Breast epithelium (tissue), 4 donors: ENCODE measurements around the gene PSTPIP2. TPM values are rescaled to one million over a fixed set of nuclear protein-coding genes. Genes with fewer than 3 reads are reported as not detected.

Experiments
- DNase-seq, 2 donors: peaks; one replicate each; pipeline ENCODE4 v3.0.0-alpha.2; 2019; ENCODE audit warnings: low spot score in 2 of 2
- H3K27ac ChIP-seq, 2 donors: fragments of 200-600 bp; sonication (generic) in 1 of 2; one replicate each; pipeline ENCODE4 v1.5.1; 2016 to 2019; ENCODE audit warnings: mild to moderate bottlenecking in 1 of 2
- H3K27me3 ChIP-seq, 2 donors: fragments of 200-600 bp; sonication (generic) in 1 of 2; one replicate each; pipeline versions ENCODE4 v1.5.1 to v1.6.0; 2017 to 2019; ENCODE audit warnings: control low read depth in 1 of 2, mild to moderate bottlenecking in 1 of 2
- H3K36me3 ChIP-seq: fragments of 200-600 bp; one replicate; pipeline ENCODE4 v1.5.1; 2019
- H3K4me1 ChIP-seq, 2 donors: fragments of 200-600 bp; sonication (generic); one replicate each; pipeline ENCODE4 v1.5.1; 2016 to 2019; ENCODE audit warnings: control low read depth in 1 of 2
- H3K4me3 ChIP-seq, 3 donors: fragments of 200-600 bp; sonication (generic); 1 replicate in 2 of 3; 2 replicates in 1 of 3; pipeline ENCODE4 v1.5.1; 2016 to 2019; ENCODE audit warnings: mild to moderate bottlenecking in 3 of 3, moderate library complexity in 2 of 3
- H3K9me3 ChIP-seq, 2 donors: fragments of 200-600 bp; sonication (generic) in 1 of 2; one replicate each; pipeline ENCODE4 v1.5.1; 2016 to 2019; ENCODE audit warnings: control low read depth in 1 of 2
- POLR2A ChIP-seq: fragments of 450-650 bp; IDR thresholded peaks from one replicate; pipeline ENCODE4 v1.6.1; 2016; ENCODE audit warnings: antibody characterized with exemption, mild to moderate bottlenecking, moderate library complexity
- POLR2AphosphoS5 ChIP-seq, 3 donors: sonication (generic); formaldehyde crosslinking; IDR thresholded peaks; one replicate each; pipeline ENCODE4 v1.6.1; 2017; ENCODE audit warnings: antibody characterized with exemption in 3 of 3
- intact Hi-C: fragments of 100-400 bp; cut with DNase I; formaldehyde crosslinking; loops from one replicate; pipeline ENCODE4 v1.15.1; 2023; ENCODE audit warnings: low total_unique reads
- total RNA-seq, 3 donors: library from RNA; depleted of rRNA; stranded (reverse); fragments of >200 nt; gene quantifications; one replicate each; pipeline ENCODE4 v1.1.0, GENCODE V29; 2016
- TF ChIP-seq, protein P1 (sequence below), 3 donors: fragments of 450-650 bp; IDR thresholded peaks; one replicate each; pipeline ENCODE4 v1.5.1; 2016 to 2017; ENCODE audit warnings: antibody characterized with exemption in 3 of 3, mild to moderate bottlenecking in 3 of 3, moderate library complexity in 3 of 3

The PSTPIP2 gene
- total RNA-seq, 3 donors from 2014 or later: 6.4 to 22.2 (median 14.7) TPM

DNA sequence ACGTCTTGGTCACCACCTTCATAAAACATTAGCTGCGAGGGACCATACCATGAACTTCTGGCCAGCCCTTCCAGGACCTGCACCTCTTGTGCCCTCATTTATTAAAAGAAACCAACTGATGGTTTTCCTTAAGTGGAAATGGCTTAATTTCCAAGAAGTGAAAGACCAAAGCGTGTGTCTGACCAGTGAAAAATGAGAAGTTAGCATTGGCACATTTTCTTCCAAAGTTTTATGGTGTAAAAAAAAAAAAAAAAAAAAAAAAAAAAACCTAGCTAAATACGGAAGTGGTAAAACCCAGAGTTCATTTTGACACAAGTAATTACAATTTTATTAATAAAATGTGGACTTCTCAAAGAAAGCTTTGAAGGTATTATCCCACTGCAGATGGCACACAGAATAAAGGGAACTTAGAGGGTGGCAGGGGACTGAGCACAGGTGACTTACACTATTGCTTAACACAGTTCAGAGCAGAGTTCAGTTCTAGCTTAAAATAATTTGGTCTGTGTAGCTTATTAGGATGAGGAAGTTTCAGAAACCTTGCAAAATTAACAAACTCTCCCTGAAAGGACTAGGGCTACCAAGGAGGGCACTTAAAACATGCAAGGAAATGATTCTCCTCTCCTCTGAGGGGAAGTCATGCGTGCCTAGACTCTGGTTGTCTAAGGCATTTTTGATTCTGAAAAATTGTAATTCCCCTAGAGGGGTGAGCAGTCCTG, 62.8 kb downstream of the PSTPIP2 start:
- Histone ChIP-seq H3K27ac (no peak overlapping the region), H3K27me3 (no peaks in the 10 kb centered on the region), H3K36me3 (no peaks in the 10 kb centered on the region), H3K9me3 (no peaks in the 10 kb centered on the region), H3K4me3 (no peak overlapping the region), H3K4me1 (no peaks in the 10 kb centered on the region)
- TF ChIP-seq, protein P1, sequence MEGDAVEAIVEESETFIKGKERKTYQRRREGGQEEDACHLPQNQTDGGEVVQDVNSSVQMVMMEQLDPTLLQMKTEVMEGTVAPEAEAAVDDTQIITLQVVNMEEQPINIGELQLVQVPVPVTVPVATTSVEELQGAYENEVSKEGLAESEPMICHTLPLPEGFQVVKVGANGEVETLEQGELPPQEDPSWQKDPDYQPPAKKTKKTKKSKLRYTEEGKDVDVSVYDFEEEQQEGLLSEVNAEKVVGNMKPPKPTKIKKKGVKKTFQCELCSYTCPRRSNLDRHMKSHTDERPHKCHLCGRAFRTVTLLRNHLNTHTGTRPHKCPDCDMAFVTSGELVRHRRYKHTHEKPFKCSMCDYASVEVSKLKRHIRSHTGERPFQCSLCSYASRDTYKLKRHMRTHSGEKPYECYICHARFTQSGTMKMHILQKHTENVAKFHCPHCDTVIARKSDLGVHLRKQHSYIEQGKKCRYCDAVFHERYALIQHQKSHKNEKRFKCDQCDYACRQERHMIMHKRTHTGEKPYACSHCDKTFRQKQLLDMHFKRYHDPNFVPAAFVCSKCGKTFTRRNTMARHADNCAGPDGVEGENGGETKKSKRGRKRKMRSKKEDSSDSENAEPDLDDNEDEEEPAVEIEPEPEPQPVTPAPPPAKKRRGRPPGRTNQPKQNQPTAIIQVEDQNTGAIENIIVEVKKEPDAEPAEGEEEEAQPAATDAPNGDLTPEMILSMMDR (IDR thresholded peaks at IDR 0.05): no peak
- no peak for TF ChIP-seq POLR2AphosphoS5 (IDR thresholded peaks at IDR 0.05)
- no peak for TF ChIP-seq POLR2A
- intact Hi-C loops: no loop called here
- no peak for DNase-seq

DNA sequence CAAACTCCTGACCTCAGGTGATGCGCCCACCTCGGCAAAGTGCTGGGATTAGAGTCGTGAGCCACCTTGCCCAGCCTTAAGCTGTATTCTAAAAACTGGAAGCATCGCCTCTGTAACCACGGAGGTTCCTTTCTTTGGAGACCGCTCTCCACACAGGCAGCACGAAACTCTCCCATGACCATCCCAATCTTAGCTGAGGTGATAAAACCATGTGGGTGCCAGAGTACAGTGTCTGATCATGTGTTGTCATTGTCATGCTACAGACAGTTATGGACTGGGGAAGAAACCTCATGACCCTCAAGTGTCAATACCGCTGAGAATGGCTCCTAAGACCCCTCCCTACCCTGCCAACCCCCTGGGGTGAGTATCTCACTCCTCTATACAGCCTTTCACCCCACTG, 63.5 kb downstream of the PSTPIP2 start:
- no peak for DNase-seq
- TF ChIP-seq POLR2AphosphoS5 (IDR thresholded peaks at IDR 0.05) (no peak), POLR2A (no peak)
- TF ChIP-seq, protein P1 (IDR thresholded peaks at IDR 0.05): no peak
- Histone ChIP-seq H3K27me3 (no peaks in the 10 kb centered on the region), H3K36me3 (no peaks in the 10 kb centered on the region), H3K4me3 (no peak overlapping the region), H3K27ac (no peak overlapping the region), H3K4me1 (no peaks in the 10 kb centered on the region), H3K9me3 (no peaks in the 10 kb centered on the region)
- intact Hi-C loops: no loop called here

DNA sequence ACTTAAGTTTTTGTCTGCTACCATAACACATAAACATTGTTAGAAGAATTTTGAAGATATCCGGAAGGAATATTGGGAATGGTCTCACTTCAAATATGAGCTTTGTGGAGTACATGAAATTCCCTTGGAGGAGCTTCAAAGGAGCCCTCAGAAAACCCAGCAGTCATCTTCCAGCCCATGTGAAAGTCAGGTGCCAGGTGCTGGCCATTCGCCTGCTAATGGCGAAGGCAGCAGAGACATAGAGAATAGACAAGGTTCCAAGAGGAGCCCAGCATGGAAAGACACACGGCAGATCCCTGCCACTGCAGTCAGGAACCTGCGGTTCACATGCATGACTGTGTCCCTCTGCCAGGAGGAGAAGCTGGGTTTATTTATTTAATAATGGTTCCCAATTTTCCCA, 64.9 kb downstream of the PSTPIP2 start:
- Histone ChIP-seq H3K27me3 (no peaks in the 10 kb centered on the region), H3K4me3 (no peak overlapping the region), H3K27ac (no peak overlapping the region), H3K36me3 (no peaks in the 10 kb centered on the region), H3K9me3 (no peaks in the 10 kb centered on the region), H3K4me1 (no peaks in the 10 kb centered on the region)
- intact Hi-C loops: no loop called here
- DNase-seq: no peak
- TF ChIP-seq POLR2A: no peak
- TF ChIP-seq, protein P1 (IDR thresholded peaks at IDR 0.05): no peak
- no peak for TF ChIP-seq POLR2AphosphoS5 (IDR thresholded peaks at IDR 0.05)

DNA sequence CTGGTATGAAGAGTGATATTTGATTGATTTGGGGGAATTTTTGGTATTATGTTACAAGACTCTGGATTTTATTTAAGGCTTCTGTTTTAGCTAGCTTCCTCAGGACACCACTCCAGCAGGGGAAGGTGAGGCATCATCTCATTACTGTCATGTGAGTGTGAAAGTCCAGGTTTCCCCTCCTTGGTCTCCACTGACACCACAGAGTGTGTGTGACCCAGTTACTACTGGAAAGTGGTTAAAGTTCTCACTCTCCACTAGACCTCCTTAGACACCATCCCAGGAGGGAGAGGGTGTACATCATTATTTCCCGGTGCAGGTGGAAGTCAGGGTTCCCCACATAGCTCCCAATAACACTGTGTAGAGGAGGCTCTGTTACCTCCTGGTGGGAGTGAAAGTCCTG, 69.1 kb downstream of the PSTPIP2 start:
- DNase-seq: no peak
- Histone ChIP-seq H3K4me1 (no peaks in the 10 kb centered on the region), H3K27ac (no peak overlapping the region), H3K27me3 (no peaks in the 10 kb centered on the region), H3K9me3 (no peaks in the 10 kb centered on the region), H3K36me3 (no peaks in the 10 kb centered on the region), H3K4me3 (no peak overlapping the region)
- TF ChIP-seq, protein P1 (IDR thresholded peaks at IDR 0.05): no peak
- TF ChIP-seq POLR2AphosphoS5 (IDR thresholded peaks at IDR 0.05) (no peak), POLR2A (no peak)
- intact Hi-C loops: no loop called here

DNA sequence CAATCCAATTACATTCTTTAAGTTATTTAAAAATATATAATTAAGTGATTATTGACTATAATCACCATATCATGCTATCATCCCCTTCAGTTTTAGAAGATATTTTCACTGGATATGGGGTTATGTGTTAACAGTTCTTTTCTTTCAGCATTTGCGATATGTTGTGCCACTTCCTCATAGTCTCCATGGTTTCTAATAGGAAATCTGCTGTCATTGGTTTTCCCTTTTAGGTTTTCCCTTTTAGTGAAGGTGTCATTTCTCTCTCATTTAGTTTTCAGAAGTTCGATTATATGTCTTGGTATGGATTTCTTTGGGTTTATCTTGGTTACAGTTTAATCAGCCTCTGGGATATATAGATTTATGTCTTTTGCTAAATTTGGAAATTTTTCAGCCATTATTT, 70.2 kb downstream of the PSTPIP2 start:
- TF ChIP-seq, protein P1 (IDR thresholded peaks at IDR 0.05): no peak
- TF ChIP-seq POLR2AphosphoS5 (IDR thresholded peaks at IDR 0.05) (no peak), POLR2A (no peak)
- DNase-seq: no peak
- no peaks in the 10 kb centered on the region for H3K4me1 ChIP-seq
- intact Hi-C loops: no loop called here
- H3K36me3 ChIP-seq: no peaks in the 10 kb centered on the region
- H3K27me3 ChIP-seq: no peaks in the 10 kb centered on the region
- H3K27ac ChIP-seq: no peak overlapping the region
- no peak overlapping the region for H3K4me3 ChIP-seq
- H3K9me3 ChIP-seq: no peaks in the 10 kb centered on the region
